GM19351 (cell line): ENCODE measurements around the gene TPRG1.

ENCODE experiments used
- ATAC-seq: cut with Tn5 transposase; IDR thresholded peaks from one replicate; pipeline ENCODE4 v1.9.1; 2021; ENCODE audit warnings: mild to moderate bottlenecking, moderate library complexity; ENCODE audit not compliant: unreplicated experiment

The TPRG1 gene

DNA sequence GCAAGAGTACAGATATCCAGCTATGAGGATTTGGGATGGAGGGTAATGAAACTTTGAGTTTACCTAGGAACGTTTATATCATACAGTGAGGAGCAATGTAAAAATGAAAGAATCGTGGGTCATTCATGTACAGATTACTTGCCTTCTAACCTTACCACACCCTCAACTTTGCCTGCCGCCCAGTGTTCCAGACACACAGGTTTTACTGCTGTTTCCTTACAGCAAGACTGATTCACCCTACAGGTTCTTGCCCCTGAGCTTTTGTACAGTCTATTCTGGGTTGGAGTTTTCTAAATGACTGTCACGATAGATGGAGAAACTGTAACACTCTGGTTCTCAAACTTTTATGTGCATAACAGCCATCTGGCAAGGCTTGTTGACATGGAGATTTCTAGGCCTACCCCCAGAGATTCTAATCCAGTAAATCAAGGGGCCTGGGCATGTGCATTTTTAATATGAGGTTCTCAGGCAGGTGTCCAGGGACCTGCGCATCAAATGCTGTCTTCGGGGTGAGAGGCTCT, 6.6 kb upstream of the TPRG1 start:
- ATAC-seq: no peak

GRCh38 chr3:189166321-189166720, 5.5 kb upstream of the TPRG1 start:
- ATAC-seq: no peak

DNA sequence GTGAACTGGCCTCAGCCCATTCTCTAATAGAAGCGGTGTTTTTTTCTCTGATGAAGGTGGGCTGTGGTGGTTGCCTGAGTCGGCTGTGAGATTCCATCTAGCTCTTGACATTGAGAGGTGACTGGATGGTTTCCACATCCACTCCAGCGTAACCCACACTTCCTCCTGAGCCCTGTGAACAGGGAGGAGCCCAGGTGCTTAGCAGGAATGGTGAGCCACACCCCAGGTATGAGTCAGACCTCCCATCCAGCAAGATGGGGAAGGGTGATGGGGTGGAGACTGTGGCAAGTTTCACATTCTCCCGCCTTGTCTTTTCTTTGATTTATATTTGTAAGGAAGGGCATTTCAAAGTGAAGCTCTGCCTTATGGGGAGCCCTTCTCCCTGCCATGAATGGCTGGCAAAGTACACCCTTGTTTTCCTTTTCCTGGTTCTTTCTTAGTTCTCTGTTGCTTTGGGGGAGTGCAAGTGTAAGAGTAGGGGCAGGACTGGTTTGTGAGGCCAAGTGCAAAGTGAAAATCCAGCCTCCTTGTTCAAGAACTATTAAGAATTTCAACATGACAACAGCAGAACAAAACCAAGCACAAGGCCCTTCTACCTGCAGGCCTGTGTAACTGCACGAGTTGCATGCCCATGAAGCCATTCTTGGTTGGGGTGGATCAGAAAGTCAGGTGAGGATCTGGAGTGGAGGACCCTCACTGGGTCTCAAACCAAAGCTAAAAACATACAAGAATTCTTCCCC, 4.6 kb upstream of the TPRG1 start:
- no peak for ATAC-seq

- no peak for ATAC-seq
Observed at GRCh38 chr3:189168711-189169110, 3.1 kb upstream of the TPRG1 start.

DNA sequence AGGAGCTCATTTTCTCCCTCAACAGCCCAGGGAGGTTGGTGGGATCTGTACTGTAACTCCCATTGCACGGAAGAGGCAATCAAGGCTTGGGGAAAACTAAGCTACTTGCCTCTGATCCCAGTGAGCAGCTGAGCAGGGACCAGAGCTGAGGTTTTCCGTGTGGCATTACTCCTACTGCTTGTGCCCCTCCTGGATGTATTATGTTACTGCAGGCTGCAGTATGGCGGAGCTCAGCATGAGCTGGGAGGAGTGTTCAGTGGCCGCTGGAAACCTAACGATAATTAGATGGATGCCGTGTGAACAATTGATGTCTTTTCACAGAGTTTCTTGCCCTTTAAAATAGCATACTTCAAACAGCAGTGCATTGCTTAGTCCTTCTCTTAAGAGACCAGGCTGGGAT, 2.0 kb upstream of the TPRG1 start:
- no peak for ATAC-seq

DNA sequence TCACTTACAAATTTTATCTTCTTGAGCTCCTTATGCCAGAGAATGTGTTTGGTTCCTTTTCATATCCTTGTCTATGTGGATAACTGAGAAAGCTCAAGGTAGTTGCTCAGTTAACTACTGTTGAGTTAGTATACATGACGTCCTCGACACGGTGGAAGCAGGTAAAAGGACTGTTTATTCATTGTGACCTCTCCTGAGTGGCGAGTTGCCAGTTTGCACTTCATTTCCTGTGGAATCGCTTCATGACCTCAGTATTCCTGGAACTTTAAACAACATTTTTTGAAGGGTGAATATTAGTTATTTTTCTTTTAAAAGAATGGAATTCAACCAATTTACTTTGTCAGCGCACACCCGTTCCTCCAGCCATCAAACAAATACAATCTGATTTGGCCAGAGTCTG, 1.2 kb upstream of the TPRG1 start:
- ATAC-seq: no peak

- ATAC-seq: no peak
Observed at GRCh38 chr3:189172668-189173419, 1.1 kb downstream of the TPRG1 start.

DNA sequence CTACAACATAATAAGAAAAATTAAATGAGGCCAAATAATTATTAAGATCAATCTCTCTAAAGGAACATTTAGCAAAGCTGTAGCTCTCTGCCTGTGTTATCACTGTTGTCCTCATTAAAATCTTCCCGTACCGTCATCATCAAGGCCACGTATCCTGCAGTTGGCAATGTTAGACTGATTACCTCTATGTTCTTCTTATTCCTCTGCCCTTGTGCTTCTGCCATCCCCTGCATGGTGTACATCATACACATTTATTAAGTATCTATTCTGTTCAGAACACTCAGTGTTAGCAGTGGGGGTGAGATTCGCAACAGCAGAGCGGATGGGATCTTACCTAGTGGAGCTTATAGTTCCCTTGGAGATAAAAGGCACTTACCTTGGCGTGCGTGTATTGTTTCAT, 12.8 kb downstream of the TPRG1 start:
- no peak for ATAC-seq

DNA sequence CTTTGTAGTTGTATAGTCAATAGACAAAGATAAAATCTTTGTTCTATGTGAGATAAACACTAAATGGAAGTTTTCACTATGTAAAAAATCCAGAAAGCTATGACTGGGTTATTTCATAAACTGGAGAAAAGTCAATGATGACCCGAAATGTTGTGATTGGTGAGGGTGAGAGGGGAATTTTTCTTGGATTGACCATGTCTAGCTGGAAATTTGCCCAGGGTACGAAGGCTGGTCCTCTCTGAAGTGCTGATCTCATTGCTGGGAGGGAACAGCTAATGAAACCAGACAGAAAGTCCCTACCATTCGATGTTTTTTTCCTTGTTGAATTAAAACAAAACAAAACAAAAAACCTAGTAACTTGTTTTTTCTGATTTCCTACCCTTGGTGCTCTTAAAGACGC, 14.3 kb downstream of the TPRG1 start:
- no peak for ATAC-seq

GRCh38 chr3:189188466-189188865, 16.7 kb downstream of the TPRG1 start:
- no peak for ATAC-seq

- no peak for ATAC-seq
Observed at GRCh38 chr3:189192725-189193124, 21.0 kb downstream of the TPRG1 start.

DNA sequence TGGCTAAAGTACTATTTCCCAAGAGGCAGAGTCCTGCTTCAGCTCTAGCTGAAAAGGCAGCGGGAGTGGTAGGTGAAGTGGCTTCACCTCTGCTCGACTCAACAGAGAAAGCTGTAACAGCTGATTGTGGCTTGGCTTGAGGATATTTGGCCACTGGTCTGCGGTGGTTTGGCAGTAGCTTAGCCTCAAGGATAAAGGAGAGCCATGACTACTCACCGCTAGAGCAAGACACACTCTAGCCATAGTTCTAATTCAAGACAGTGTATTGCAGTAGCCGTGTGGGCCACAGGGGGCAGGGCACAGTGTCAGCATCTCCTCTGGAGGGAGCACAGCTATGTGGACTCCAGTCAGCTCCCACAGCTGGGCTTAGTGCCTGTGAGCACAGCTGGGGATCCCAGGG, 23.5 kb downstream of the TPRG1 start:
- peak; percentile 53 for ATAC-seq

DNA sequence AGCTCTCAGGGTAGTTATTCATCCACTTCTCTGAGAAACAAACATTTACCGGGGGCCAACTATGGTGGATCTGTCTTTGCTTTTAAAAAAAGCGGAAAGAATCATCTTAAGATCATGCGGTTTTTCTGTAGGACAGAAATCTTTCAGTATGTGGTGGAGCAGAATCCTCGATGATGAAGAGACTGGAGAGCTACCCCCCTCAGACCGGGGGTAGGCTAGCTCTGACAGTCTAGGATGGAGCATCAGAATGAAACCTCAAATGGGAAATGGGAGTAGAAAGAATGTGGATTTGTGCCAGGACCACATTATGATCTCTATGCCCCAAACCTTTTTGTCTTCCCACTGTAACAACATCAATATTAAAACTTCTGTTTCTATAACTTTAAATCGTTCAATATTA, 30.3 kb downstream of the TPRG1 start:
- no peak for ATAC-seq

GRCh38 chr3:189202583-189202982, 30.8 kb downstream of the TPRG1 start:
- no peak for ATAC-seq

- ATAC-seq: no peak
Observed at GRCh38 chr3:189204167-189204866, 32.5 kb downstream of the TPRG1 start.

- no peak for ATAC-seq
Observed at GRCh38 chr3:189204937-189205336, 33.2 kb downstream of the TPRG1 start.

GRCh38 chr3:189210251-189210770, 38.5 kb downstream of the TPRG1 start:
- ATAC-seq: no peak

- ATAC-seq: no peak
Observed at GRCh38 chr3:189212681-189213080, 40.9 kb downstream of the TPRG1 start.

DNA sequence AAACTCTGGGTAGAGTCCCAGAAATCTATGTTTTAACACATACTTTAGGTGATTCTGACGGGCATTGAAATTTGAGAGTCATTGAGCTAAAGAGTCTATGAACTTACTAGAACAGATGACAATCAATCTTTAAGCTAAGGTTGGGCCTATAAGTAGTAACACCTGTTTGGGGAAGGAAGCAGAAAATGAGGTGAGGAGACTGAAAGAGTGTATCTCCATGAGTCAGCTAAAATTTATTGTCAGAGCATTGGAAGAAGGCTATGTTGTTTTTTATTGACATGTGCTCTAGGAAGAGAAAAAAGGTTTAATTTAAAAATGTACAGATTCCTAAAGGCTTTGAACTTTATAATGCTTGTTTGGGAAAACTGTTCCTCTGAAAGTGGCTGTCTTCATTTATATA, 42.9 kb downstream of the TPRG1 start:
- ATAC-seq: no peak

DNA sequence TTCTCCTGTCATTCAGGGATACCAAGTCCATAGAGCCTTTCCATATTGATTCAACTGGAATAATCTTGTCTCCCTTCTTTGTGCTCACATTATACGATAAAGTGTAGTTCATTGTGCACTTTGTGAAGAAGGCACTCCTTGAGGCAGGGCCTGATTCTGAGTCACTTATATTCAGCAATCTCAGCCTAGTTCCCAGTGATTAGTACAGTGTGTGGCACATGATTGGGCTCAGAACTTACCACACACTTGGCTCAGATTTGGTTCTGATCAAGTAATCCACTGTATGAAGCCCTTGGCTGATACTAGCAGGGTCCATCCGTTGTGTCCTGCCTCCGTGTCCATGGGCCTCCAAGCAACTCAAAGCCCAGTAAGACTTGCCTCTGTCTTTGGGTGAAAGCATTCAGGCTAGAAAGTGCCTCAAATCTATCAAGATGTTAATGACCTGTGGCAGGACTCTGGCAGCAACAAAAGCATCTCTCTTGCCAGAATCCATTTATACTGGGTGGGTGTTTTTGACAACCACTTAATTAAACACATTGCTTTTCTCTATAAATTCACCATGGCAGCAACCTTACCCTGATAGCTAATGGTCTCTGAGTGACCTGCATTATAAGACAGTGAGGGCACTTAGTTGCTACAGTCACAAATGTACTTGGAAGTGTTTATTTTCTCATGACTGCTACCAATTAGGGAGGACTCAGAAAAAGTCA, 51.3 kb downstream of the TPRG1 start:
- no peak for ATAC-seq

DNA sequence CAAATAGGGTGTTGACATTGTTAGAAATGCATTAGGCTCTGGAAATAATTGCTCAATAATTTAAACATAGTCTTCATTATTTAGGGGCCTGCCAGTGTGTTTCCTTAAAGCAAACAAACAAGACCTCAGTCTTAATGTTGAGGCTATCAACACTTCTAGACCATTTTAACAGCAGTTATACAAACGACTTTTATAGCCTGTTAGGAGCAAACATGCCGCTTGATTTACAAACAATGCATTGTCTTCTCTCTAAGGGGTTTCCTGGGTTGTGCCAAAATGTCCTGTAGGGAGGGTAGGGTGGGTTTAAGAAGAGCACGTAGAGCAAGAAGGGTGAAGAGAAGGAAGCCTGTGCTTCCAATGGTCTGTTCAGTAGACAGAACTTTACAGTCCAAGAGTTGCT, 53.7 kb downstream of the TPRG1 start:
- no peak for ATAC-seq
